VCaP (cell line): ENCODE data around the gene NAB2.

Source experiments
- H3K27ac ChIP-seq: fragments of 450-650 bp; 2 replicates; pipeline ENCODE4 v1.5.1; 2017
- CTCF ChIP-seq: fragments of 450-650 bp; conservative IDR thresholded peaks from 2 replicates; pipeline ENCODE4 v1.5.1; 2017; ENCODE audit warnings: mild to moderate bottlenecking, moderate library complexity

The NAB2 gene

DNA sequence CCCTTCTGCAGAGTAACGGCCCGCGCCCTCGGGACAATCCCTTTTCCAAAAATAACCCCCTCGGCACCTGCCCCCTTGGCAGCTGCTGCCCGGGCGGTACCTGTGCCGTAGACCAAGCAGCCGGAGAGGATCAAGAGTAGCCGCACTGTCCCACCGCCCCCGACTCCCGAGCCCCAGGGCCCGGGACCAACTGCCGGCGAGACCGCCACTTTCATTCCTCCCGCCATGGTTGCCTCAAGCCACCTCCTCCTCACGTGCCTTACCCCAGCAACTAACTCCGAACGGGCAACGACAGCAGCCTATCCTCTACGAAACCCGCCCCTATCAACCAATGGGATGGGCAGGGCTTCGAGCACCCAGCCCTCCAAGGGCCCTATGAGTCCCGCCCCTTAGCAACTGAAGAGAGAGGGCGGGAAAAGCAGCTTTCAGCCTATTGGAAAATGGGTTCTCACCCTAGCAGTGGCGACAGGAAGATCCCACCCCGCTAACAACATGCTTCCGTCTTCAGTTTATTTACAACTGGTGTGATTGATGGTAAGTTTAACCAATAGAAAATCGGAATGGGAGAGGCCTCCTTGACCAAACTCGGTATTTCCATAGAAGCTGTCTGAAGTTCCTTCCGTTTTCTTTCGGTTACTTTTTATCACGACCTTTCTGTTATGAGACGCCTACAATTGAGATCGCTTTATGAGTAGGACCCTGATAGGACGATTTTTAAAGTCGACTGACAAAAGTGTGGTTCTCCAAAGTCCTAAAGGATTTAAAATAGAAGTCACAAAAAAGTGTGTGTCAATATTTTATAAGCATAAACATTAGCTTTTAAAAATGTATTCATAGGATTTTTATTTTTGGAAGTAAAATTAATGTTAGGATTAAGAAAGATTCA lies 10.2 kb upstream of the NAB2 start, which contains the start of gene NEMP1:
Gene NEMP1, minus strand, starts transcription at position 273 of the 886 bp plus-strand sequence. Its CDS starts 46 bp downstream, at position 227.
- no peak for TF ChIP-seq CTCF
- peak within 1 kb of the TSS; percentile 70 for H3K27ac ChIP-seq

DNA sequence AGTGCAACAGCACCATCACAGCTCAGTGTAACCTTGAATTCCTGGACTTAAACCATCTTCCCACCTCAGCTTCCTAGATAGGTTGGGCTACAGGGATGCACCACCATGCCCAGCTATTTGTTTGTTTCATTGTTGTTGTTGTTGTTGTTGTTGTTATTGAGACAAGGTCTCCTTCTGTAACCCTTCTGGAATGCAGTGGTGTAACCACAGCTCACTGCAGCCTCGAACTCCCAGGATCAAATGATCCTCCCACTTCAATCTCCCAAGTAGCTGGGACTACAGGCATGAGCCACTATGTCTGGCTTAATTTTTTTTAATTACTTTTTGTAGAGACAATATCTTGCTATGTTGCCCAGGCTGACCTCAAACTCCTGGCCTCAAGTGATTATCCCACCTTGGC lies 9.1 kb upstream of the NAB2 start:
- peak overlapping the region; percentile 70 for H3K27ac ChIP-seq

DNA sequence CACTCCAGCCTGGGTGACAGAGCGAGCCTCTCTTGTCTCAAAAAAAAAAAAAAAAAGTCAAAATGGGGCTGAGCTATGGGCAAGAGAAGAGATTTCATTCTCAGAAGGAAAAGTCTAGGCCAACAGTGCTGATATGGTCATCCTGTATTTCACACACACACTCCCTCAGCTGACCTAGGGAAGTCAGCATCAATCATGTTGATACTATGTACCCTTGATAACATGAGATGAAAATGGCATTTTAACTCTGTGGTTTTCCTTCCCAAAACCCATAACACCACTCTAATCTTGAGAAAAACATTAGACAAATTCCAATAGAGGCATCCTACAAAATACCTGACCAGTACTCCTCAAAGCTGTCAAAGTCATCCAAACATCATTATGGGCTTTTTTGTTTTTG lies 8.1 kb upstream of the NAB2 start:
- no peak overlapping the region for H3K27ac ChIP-seq
- no peak for TF ChIP-seq CTCF

More for the DNA sequence above, 9.1 kb upstream of the NAB2 start:
- TF ChIP-seq CTCF, result no peak

DNA sequence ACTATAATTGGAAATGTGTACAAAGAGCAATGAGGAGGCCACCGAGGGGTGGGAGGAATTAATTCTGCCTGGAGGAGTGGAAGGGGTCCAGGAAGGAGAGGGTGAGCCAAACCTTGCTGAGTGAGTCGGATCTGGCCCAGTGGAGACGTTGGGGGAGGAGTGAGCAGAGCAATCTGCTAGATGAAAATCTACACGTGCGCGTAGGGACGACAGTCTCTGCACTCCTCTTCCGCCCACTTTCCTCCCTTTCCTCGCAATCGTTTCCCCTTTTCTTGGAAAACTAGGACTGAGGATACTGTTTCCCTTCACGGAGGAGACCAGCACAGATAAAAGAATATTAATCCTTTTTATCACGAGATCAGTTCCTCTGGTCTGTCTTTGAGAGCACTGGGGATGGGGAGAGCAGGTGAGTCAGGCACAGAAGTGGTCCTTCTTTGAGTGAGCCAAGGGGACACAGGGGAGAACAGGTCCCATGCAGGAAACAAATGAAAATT lies 2.9 kb upstream of the NAB2 start:
- no peak for TF ChIP-seq CTCF
- H3K27ac ChIP-seq, result peak overlapping the region; percentile 96

- peak overlapping the region; percentile 96 for H3K27ac ChIP-seq
- TF ChIP-seq CTCF, result peak; percentile 68
Observed at GRCh38 chr12:57086493-57087009, 2.4 kb upstream of the NAB2 start.

- H3K27ac ChIP-seq, result peak overlapping the region; percentile 96
- no peak for TF ChIP-seq CTCF
Observed at GRCh38 chr12:57087010-57087690, 1.8 kb upstream of the NAB2 start.

DNA sequence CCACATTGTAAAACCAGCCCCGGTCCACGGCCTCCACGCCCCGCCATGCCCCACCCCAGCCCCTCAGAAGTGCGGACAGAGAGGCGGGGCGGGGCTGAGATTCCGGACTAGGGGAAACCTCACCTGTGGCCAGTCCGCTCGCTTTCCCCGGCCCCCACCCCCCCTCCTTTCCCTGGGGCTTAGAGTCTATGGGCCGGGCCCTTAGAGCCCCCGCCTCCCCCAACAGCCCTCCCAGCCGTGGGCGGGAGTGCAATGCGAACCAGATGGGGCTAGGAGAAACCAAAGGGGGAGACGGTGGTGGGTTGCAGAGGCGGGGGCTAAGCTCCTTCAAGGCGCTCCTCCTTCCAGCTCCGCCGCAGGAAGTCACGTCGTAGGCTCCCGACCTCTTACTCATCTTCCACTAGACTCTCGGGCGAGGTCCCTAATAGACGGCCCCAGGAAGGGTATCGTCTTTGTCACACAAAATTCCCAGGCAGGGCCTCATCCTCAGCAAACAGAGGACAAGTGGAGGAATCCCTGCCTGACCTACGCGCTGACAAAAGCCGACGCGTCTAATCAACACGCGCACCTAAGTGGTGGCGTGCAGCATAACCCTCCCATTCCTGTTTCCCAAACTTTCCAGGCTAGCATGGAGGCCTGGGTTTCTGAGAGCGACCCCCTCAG lies 1.1 kb upstream of the NAB2 start:
- no peak for TF ChIP-seq CTCF
- H3K27ac ChIP-seq, result peak overlapping the region; percentile 96
